Activated naive CD4-positive, alpha-beta T cell treated with anti-CD3 and anti-CD28 coated beads for 36 hours (primary cell): Measurements from ENCODE around the gene MEX3A. TPM values are rescaled to one million over a fixed set of nuclear protein-coding genes. Genes with fewer than 3 reads are reported as not detected.

ENCODE experiments used
- CTCF ChIA-PET: fragments of 350-600 bp; sonication (Branson Sonifier 250); formaldehyde crosslinking; loops from one replicate; lab custom pipeline; 2021; ENCODE audit warnings: antibody characterized with exemption; lab: Charles Lee
- DNase-seq: peaks from one replicate; pipeline ENCODE4 v3.0.0-alpha.2; 2020
- H3K27ac Mint-ChIP-seq: one replicate; pipeline ENCODE4 v1.8.0; 2021; ENCODE audit warnings: mild to moderate bottlenecking, mixed read lengths
- H3K27me3 Mint-ChIP-seq: one replicate; pipeline ENCODE4 v1.8.0; 2021; ENCODE audit warnings: low read depth, mixed read lengths
- H3K36me3 Mint-ChIP-seq: one replicate; pipeline ENCODE4 v1.8.0; 2021; ENCODE audit warnings: low read depth, mixed read lengths
- H3K4me1 Mint-ChIP-seq: one replicate; pipeline ENCODE4 v1.8.0; 2021; ENCODE audit warnings: low read depth, mixed read lengths
- H3K4me3 Mint-ChIP-seq: one replicate; pipeline ENCODE4 v1.8.0; 2021; ENCODE audit warnings: mild to moderate bottlenecking, moderate library complexity, mixed read lengths
- H3K9me3 Mint-ChIP-seq: one replicate; pipeline ENCODE4 v1.8.0; 2021; ENCODE audit warnings: mixed read lengths
- intact Hi-C: fragments of 100-400 bp; cut with micrococcal nuclease; formaldehyde crosslinking; loops from one replicate; pipeline ENCODE4 v1.15.1; 2023
- total RNA-seq, 2 experiments: library from RNA; stranded (reverse); gene quantifications; one replicate each; pipeline ENCODE4 v1.2.3, GENCODE V29; 2021

Gene MEX3A
- total RNA-seq, 2 experiments from 2014 or later, result 0.22 to 0.36 TPM

GRCh38 chr1:156062189-156062588 lies 20.1 kb downstream of the MEX3A start:
- no peaks in the 10 kb centered on the region for H3K9me3 Mint-ChIP-seq
- CTCF ChIA-PET, result interaction anchor here (0.7 kb wide), 2 partner anchors 17 to 324 kb away, joined by 3 read pairs; no protein-coding TSS in a partner anchor
- peaks cover 14% of the 10 kb centered on the region for H3K4me1 Mint-ChIP-seq
- no peak overlapping the region for H3K4me3 Mint-ChIP-seq
- H3K27ac Mint-ChIP-seq, result no peak overlapping the region
- DNase-seq, result no peak
- H3K27me3 Mint-ChIP-seq, result no peaks in the 10 kb centered on the region
- H3K36me3 Mint-ChIP-seq, result peaks cover 3% of the 10 kb centered on the region
- intact Hi-C loops, result no loop called here

GRCh38 chr1:156060937-156061636 lies 21.2 kb downstream of the MEX3A start, which contains the start of gene RAB25:
TSS of gene RAB25 (plus strand) at chr1:156061160. CDS start at chr1:156061401, 241 bp downstream.
- peaks cover 5% of the 10 kb centered on the region for H3K36me3 Mint-ChIP-seq
- no peak within 1 kb of the TSS for H3K27ac Mint-ChIP-seq
- no peak within 1 kb of the TSS for H3K4me3 Mint-ChIP-seq
- H3K27me3 Mint-ChIP-seq, result no peaks in the 10 kb centered on the region
- intact Hi-C loops, result no loop called here
- DNase-seq, result no peak
- no peaks in the 10 kb centered on the region for H3K9me3 Mint-ChIP-seq
- peaks cover 13% of the 10 kb centered on the region for H3K4me1 Mint-ChIP-seq
- CTCF ChIA-PET, result interaction anchor here (0.7 kb wide), 2 partner anchors 14 to 30 kb away, joined by 3 to 4 read pairs; no protein-coding TSS in a partner anchor

GRCh38 chr1:156056326-156056849 lies 25.9 kb downstream of the MEX3A start:
- no peaks in the 10 kb centered on the region for H3K9me3 Mint-ChIP-seq
- no peaks in the 10 kb centered on the region for H3K27me3 Mint-ChIP-seq
- CTCF ChIA-PET, result no interaction called here
- intact Hi-C loops, result loop anchor here (10.0 kb wide), 1 partner anchor 422 kb away; no protein-coding TSS in a partner anchor
- no peak overlapping the region for H3K27ac Mint-ChIP-seq
- DNase-seq, result no peak
- H3K36me3 Mint-ChIP-seq, result peaks cover 5% of the 10 kb centered on the region
- peaks cover 26% of the 10 kb centered on the region for H3K4me1 Mint-ChIP-seq
- H3K4me3 Mint-ChIP-seq, result peak overlapping the region; percentile 3

GRCh38 chr1:156055281-156056048 lies 26.8 kb downstream of the MEX3A start:
- no peaks in the 10 kb centered on the region for H3K9me3 Mint-ChIP-seq
- H3K4me3 Mint-ChIP-seq, result peak overlapping the region; percentile 92
- H3K36me3 Mint-ChIP-seq, result peaks cover 5% of the 10 kb centered on the region
- H3K4me1 Mint-ChIP-seq, result peaks cover 24% of the 10 kb centered on the region
- CTCF ChIA-PET, result no interaction called here
- DNase-seq, result no peak
- H3K27ac Mint-ChIP-seq, result peak overlapping the region; percentile 93
- intact Hi-C loops, result loop anchor here (2.0 to 10.0 kb wide), 4 partner anchors 71 to 747 kb away; partner anchors contain the start of gene FDPS
- H3K27me3 Mint-ChIP-seq, result no peaks in the 10 kb centered on the region

GRCh38 chr1:156054500-156055280 lies 27.6 kb downstream of the MEX3A start, which contains the start of gene LAMTOR2:
TSS of gene LAMTOR2 (plus strand) at chr1:156054782. CDS start at chr1:156054890, 108 bp downstream.
- Mint-ChIP-seq H3K27me3 (no peaks in the 10 kb centered on the region), H3K27ac (peak within 1 kb of the TSS; percentile 93), H3K36me3 (peaks cover 8% of the 10 kb centered on the region), H3K9me3 (no peaks in the 10 kb centered on the region), H3K4me3 (peak within 1 kb of the TSS; percentile 92), H3K4me1 (peaks cover 24% of the 10 kb centered on the region)
- intact Hi-C loops, result loop anchor here (1.0 to 10.0 kb wide), 14 partner anchors 12 to 746 kb away; partner anchors contain the start of genes CCT3, FDPS, KHDC4 and MEX3A
- CTCF ChIA-PET, result interaction anchor here (0.7 kb wide), 1 partner anchor 117 kb away, joined by 3 read pairs; no protein-coding TSS in a partner anchor
- DNase-seq, result peak; percentile 98

- CTCF ChIA-PET, result interaction anchor here (0.6 to 0.7 kb wide), 3 partner anchors 16 to 520 kb away, joined by 3 to 5 read pairs (median 3); no protein-coding TSS in a partner anchor
- peak; percentile 90 for DNase-seq
- H3K27ac Mint-ChIP-seq, result peak within 1 kb of the TSS; percentile 93
- intact Hi-C loops, result loop anchor here (1.0 to 10.0 kb wide), 14 partner anchors 12 to 745 kb away; partner anchors contain the start of genes CCT3, FDPS, KHDC4 and MEX3A
- H3K27me3 Mint-ChIP-seq, result no peaks in the 10 kb centered on the region
- H3K4me1 Mint-ChIP-seq, result peaks cover 24% of the 10 kb centered on the region
- H3K4me3 Mint-ChIP-seq, result peak within 1 kb of the TSS; percentile 92
- H3K9me3 Mint-ChIP-seq, result no peaks in the 10 kb centered on the region
- peaks cover 13% of the 10 kb centered on the region for H3K36me3 Mint-ChIP-seq
Observed at GRCh38 chr1:156053768-156054499, 28.3 kb downstream of the MEX3A start, which contains the start of gene UBQLN4. TSS of gene UBQLN4 (minus strand) at chr1:156053798. CDS start at chr1:156053701, 97 bp downstream.

GRCh38 chr1:156052862-156053767 lies 29.1 kb downstream of the MEX3A start:
- peak; percentile 76 for DNase-seq

GRCh38 chr1:156051011-156051725 lies 31.1 kb downstream of the MEX3A start:
- Mint-ChIP-seq H3K27me3 (no peaks in the 10 kb centered on the region), H3K4me1 (peaks cover 21% of the 10 kb centered on the region), H3K4me3 (no peak overlapping the region), H3K27ac (no peak overlapping the region), H3K9me3 (no peaks in the 10 kb centered on the region), H3K36me3 (peaks cover 8% of the 10 kb centered on the region)
- DNase-seq, result no peak
- CTCF ChIA-PET, result interaction anchor here (0.9 kb wide), 2 partner anchors 15 to 113 kb away, joined by 3 to 5 read pairs; no protein-coding TSS in a partner anchor
- intact Hi-C loops, result loop anchor here (10.0 kb wide), 1 partner anchor 416 kb away; no protein-coding TSS in a partner anchor

More at GRCh38 chr1:156052862-156053767, 29.1 kb downstream of the MEX3A start:
- Mint-ChIP-seq H3K4me1 (peaks cover 24% of the 10 kb centered on the region), H3K27ac (peak overlapping the region; percentile 69), H3K4me3 (peak overlapping the region; percentile 89), H3K27me3 (no peaks in the 10 kb centered on the region), H3K36me3 (peaks cover 10% of the 10 kb centered on the region), H3K9me3 (no peaks in the 10 kb centered on the region)
- intact Hi-C loops, result loop anchor here (10.0 kb wide), 1 partner anchor 418 kb away; no protein-coding TSS in a partner anchor
- CTCF ChIA-PET, result interaction anchor here (0.5 to 1.3 kb wide), 6 partner anchors 14 to 520 kb away, joined by 3 to 5 read pairs (median 3); partner anchors contain the start of gene SYT11

- Mint-ChIP-seq H3K27me3 (no peaks in the 10 kb centered on the region), H3K9me3 (no peaks in the 10 kb centered on the region), H3K4me3 (no peak overlapping the region), H3K4me1 (peaks cover 15% of the 10 kb centered on the region), H3K36me3 (peaks cover 9% of the 10 kb centered on the region), H3K27ac (no peak overlapping the region)
- intact Hi-C loops, result loop anchor here (10.0 kb wide), 1 partner anchor 416 kb away; no protein-coding TSS in a partner anchor
- CTCF ChIA-PET, result interaction anchor here (1.3 kb wide), 1 partner anchor 16 kb away, joined by 4 read pairs; no protein-coding TSS in a partner anchor
- DNase-seq, result no peak
Observed at GRCh38 chr1:156050376-156050775, 31.9 kb downstream of the MEX3A start.
